Stimulated activated CD8-positive, alpha-beta memory T cell treated with anti-CD3 and anti-CD28 coated beads, Interleukin-15, amount 100 ng/mL, for 24 hours (primary cell): ENCODE data around the gene CDIPT.
"Not testable (repeated sequence)": the region's sequence is repeated elsewhere in the genome, so short reads cannot be mapped to it uniquely, and the experiment has no call there.

Experiments
- DNase-seq: peaks from one replicate; pipeline ENCODE4 v3.0.0-alpha.2; 2020; ENCODE audit warnings: low read depth

The CDIPT gene

DNA sequence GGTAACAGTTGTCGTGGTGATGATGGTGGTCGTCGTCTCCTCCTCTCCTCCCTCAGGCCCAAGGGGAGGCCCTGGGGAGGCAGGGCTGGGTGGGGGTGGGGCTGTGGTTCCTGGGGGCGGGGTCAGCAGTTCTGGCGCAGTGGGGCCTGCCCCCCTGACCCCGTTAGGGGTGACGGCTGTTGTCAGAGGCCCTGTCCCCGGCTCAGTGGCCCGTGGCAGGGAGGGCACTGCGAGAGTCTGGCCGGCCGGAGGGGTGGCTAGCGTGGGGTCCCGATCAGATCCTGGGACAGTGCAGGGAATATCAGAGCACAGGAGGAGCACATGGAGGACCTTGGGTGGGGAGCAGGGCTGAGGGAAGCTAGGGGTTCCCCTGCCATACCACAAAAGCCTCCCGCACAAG is 33.8 kb upstream of the CDIPT start:
- DNase-seq, result no peak

DNA sequence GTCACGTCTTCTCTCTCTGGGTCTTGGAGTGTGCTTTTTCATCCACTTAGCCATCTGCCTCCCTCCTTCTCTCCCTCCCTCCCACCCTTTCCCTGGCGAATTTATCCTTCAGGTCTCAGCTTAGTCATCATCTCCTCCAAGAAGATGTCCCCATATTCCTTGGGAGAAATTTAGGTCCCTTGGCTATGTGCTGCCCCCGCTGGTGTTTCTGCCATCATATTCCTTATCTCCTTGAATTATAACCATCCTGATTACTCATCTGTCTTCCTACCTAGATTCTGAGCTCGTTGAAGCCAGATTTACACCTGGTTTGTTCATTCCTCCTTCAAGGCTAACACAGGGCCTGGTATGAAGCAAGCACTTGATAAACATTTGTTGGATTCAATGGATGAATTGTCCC is 31.3 kb upstream of the CDIPT start:
- no peak for DNase-seq

DNA sequence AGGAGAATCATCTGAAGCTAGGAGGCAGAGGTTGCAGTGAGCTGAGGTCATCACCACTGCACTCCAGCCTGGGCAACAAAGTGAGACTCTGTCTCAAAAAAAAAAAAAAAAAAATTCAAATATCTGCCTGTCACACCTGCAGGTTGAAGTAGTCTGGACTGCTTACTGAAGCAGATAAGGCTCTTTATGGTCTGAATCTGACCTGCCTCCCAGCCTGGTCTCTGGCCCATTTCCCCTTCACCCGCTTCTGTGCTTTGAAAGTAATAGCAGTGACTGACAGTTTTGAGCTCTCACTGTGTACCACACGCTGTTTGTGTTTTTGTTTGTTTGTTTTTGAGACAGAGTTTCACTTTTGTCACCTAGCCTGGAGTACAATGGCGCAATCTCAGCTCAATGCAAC is 30.5 kb upstream of the CDIPT start:
- DNase-seq, result no peak

DNA sequence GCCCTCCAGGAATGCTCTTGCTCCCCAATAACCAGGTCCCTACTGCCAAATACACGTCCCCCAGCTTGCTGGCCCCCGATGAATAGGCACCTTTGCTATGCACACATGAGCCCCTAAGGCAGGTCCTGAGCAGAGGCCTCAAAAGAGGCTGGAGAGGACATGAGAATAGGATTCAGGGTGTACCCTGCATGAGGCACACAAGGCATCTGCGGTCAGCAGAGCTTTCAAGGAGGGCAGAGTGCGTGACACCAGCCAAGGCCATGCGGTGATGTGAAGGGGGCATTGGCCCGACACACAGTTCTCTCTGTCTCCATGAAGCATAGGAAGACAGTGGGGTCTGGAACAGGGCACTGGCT is 29.4 kb upstream of the CDIPT start:
- no peak for DNase-seq

DNA sequence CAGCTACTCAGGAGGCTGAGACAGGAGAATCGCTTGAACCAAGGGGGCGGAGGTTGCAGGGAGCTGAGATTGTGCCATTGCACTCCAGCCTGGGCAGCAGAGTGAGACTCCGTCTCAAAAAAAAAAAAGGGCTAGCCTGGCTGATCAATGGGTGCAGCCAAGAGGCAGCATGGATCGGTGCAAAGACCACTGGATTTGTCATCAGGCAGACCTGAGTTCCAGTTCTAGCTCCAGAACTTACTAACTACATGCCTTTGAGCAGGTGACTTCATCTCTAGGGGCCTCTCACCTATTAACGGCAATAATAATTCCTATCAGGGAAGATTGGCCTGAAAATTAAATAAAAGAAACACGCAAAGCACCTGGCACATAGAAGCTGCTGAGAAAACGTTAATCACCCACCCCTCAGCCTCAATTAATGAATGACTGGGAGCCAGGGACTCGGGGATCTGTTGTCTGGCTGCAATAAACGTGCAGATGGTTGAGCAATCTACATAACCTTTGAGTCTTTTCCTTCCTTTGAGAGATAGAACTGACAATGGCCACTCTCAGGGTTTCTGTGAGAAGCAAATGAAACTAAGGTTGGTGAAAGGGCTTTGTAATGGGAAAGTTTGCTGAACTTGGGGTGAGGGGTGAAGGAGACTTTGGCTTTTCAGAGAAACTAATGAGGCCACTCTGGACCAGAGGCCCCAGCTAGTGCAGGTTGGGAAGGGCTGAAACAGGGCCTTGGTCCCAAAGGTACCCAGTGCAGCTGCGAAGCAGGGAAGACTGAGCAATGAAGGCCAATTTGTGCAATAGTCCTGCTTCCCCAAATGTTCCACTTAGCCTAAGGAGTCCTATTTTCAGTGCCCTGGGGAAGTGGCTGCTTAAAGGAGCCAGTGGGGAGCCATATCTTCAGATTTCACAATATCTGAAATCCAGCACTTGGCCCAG is 28.8 kb upstream of the CDIPT start:
- no peak for DNase-seq

DNA sequence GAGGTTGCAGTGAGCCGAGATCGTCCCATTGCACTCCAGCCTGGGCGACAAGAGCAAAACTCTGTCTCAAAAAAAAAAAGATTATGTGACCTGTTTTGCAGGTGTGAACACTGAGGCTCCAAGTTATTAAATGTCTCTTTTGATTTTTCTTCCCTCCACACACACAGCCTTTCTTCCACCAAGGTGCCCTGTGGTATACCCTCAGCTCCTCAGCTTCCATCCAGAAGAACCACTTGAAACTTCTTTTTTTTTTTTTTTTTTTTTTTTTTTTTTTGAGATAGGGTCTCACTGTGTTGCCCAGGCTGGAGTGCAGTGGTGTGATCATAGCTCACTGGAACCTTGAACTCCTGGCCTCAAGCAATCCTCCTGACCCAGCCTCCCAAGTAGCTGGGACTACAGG is 26.3 kb upstream of the CDIPT start:
- DNase-seq, result not testable (repeated sequence)

DNA sequence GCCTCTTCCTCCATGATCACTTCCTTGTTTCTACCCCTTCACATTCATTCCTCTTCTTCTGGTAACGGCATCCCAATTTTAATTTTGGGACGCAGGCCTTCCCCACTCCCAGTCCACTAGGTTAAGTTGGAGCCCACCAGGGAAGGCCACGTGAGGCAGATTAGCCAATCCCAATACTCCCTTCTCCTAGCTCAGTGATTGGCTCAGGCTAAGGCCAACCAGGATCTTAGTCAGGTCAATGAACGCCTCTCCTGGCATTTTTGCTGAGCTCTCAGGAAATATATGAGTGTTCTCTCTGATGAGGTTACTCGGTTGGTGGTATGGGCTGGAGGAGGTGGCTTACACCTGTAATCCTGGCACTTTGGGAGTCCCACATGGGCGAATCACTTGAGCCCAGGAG is 21.0 kb upstream of the CDIPT start:
- no peak for DNase-seq

DNA sequence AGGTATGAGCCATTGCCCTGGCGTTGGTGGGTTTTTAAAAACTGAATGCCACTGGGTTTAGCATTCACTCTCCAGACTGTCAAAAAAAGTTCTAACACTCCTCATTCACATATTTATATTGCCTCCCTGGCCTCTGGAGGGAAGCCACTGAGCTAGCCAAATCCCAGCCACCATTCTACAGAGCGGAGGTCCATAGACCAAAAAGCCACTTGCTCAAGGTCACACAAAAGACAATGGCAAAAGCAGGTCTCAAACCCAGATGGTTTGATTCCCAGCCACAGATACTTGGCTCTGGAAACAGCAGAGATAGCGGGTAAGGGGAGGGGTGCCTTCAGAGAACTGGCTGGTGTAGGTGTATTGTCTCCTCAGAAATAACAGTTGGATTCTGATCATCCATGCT is 18.0 kb upstream of the CDIPT start:
- DNase-seq, result no peak

DNA sequence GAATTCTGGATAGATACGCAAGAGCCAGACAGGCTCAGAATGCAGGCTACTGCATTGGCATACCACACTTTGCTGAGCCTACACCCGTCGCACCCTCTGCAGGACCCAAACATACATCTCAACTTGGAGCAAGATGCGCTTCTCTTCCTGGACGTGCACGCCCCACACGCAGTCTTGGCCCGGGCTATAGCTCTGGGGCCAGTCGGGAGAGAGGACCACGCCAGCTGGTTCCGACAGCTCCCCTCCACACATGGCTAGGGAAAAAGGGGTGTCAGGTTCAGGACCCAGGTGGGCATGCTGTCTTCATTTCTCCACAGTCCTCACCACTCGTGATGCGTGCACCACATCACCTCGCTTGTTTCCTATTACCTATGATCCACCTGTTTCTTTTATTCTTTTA is 15.1 kb upstream of the CDIPT start:
- no peak for DNase-seq

DNA sequence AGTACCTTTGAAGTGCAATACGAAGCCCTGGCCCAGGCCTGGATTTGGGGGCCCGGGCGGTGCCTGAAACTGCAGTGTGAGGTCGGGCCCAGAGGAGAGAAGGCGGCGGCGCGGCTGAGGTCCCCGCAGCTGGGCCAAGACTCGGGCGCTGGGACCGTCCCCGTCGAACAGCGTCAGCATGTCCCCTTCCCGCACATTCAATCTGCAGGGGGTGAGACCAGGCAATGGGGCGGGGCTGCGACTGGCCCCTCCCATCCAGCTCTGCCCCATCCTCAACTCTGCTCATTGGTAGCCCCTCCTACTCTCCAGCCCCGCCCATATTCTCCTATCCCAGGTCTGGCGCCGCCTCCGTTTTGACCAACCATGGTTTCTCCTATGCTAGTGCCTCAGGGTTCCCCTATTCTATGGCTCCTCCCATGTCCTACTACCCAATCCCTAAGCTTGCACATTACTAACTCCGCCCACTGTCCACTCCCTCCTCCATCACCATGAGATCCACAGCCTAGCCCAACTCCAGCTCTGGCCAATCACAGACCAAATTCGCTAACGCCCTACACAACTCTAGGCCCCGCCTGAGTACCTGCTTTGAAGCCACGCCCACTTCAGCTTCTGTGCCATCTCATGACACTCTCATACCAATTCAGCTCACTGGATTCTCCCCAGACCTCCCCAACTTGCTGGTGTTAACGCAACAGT is 14.4 kb upstream of the CDIPT start:
- no peak for DNase-seq

DNA sequence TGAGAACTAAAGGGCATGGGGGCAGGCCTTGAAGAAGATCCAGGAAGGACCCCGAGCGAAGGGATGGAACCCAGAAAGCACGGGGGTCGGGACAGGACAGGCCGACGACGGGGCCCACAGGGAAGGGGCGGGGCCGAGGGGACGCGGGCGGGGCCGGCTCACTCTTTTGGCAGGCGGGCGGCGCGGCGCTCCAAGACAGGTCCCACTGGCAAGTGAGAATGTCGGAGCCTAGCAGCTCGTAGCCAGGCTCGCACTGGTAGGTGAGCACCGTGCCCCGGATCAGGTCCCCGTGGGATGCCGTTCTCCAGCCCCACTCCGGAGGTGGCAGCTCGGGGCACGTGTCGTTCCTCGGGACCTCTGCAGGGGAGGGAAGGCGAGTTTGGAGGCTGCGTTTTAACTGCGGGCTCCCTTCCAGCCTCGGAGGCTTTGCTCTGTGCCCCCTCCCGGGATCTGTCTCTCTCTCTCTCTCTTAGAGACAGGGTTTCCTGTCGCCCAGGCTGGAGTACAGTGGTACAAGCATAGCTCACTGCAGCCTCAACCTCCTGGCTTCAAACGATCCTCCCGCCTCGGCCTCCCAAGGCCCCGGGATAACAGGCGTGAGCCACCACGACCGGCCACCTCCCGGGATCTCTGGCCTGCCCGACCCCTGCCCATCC is 13.7 kb upstream of the CDIPT start:
- DNase-seq, result no peak

DNA sequence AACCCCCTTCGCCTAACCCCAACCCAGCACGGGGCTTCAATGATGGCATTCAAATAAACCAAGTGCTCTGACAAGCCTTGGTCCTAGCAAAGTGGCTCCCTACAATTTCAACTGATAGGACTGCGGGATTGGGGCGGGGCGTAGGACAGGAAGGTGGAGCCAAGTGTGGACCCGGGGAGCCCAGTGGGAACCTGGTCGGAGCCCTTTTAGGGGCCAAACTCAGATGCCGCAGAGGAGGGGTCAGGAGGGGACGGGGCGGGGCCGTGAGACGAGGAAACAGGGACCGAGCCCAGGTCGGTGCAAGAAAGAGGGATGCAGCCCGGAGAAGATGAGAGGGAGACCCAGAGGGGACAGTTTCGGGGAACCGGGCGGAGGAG is 13.2 kb upstream of the CDIPT start:
- no peak for DNase-seq

DNA sequence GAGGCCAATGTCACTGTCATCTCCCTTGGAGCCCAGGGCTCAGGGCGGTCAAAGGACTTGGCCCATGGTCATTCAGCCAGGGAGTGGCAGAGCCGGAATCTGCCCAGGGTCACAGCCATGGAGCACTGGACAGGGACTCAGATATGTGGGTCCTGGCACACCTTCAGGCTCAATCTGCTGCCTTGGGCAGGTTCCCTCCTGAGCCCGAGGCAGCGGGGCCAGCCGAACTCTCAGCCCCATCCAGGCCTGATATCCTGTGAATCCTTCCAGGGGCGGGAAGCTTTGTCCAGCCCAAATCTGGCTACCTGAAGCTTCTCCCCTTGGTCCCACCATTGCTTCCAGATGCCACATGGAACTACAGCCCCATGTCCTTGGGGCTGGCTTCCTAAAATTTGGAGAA is 12.2 kb upstream of the CDIPT start:
- DNase-seq, result no peak

DNA sequence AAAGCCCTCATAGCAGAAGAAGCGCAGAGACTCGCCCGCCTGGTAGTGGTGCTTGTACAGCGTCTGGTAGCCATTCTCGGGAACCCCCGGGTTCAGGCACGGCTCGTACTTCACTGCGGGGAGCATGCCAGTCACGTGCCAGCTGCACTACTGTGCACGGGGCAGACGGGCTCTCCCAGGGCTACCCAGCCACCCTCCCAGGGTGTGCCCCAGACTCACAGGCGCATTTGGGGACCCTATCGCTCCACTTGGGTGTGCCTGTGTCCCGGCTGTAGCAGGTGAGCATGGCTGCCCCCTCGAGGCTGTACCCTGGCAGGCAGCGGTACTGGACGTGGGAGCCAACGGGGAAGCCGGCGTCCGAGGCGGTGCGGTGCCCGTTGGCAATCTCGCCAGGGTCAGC is 10.3 kb upstream of the CDIPT start:
- no peak for DNase-seq

DNA sequence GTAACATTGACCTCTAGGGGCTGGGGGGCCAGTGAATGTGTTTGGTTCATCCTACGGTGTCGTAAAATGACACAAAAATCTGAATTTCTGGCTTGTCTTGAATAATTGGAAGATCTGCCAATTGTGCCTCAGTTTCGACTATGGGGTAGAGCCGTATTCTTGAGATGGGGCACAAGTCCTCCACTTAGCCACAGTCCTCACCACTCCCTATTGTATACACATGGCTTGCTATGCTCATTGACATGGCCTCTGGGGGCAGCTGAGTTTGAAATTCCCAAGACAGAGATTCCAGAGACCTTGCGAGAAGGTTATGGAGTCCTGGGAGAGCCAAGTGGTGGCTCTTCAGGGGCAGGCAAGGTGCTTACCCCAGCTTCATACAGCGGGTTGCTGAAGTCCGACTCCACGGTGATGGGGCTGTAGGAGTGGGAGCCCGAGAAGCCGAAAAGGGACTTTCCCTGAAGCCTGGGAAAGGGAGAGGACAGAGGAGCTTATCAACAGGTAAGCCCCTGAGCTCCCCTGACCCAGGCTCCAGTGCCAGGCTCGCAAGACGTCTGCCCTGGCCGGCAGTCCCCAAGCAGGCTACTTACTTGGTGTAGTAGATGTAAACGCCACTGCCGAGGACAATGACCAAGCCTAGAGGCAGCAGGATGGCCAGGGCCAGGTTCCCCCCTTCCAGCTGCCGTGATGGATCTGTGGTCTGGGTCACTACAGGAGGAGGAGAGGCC is 9.0 kb upstream of the CDIPT start:
- DNase-seq, result no peak

DNA sequence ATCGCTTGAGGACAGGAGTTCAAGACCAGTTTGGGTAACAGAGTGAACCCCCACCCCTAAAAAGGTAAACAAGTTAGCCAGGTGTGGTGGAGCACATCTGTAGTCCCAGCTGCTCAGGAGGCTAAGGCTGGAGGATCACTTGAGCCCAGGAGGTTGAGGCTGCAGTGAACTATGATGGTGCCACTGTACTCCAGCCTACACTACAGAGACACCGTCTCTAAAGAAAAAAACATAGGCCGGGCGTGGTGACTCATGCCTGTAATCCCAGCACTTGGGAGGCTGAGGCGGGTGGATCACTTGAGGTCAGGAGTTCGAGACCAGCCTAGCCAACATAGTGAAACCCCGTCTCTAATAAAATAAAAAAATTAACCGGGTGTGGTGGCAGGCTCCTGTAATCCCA is 6.0 kb upstream of the CDIPT start:
- DNase-seq, result not testable (repeated sequence)

DNA sequence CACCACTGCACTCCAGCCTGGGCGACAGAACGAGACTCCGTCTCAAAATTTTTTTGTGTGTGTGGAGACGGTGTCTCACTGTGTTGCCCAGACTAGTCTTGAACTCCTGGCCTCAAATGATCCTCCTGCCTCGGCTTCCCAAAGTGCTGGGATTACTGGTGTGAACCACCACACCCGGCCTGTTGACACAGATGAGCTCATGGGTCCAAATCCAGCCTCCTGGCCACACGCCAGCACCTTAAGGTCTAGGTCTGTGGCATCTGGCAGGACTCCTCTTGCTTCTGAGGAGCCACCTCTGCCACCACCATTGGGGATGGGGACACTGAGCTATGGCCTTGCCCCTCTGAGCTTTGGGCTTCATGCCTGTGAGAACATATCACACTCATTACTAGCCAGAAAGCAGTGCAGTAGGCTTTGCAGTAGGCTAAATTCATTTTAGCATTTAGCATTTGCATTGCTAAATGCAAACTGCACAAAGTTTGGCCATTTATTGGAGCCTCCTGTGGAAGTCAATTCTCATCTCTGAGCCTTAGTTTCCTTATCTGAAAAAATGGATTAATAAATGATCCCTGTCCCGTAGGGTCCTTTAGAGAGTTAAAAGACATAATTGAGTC is 5.5 kb upstream of the CDIPT start:
- DNase-seq, result no peak

DNA sequence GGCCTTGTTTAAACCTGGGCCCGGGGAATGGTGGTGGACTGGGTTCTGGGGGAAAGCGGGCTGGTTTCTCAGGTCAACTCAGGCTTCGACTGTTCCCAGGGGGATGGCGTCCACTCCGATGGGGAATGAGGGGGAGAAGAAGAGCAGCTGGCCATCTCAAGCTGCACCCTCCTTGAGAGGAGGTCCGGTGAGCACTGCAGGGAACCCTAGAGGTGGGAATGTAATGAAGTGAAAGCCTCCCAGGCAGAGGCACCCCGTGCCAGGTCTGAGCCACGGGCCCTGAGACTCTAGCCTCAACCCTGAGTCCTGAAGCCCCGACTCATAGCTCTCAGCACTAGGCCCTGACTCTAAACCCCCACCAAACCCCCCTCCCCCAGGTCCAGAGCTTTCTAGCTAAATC is 1.2 kb upstream of the CDIPT start:
- DNase-seq, result no peak

DNA sequence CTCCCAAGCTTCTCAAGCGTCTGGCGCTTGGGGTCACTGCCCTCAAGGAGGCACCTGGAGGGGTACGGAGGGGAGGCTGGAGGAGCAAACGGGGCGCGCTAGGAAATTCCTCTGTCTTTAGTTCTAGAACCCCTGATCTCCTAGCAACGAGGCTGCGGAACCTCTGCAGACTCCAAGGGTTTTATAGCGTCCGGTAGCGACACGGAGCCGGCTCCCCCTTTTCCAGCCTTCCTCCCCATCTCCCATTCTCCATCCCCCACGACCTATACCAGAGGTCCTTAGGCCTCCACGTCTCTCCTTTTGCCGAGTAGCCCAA is 601 bp upstream of the CDIPT start:
- DNase-seq, result no peak

DNA sequence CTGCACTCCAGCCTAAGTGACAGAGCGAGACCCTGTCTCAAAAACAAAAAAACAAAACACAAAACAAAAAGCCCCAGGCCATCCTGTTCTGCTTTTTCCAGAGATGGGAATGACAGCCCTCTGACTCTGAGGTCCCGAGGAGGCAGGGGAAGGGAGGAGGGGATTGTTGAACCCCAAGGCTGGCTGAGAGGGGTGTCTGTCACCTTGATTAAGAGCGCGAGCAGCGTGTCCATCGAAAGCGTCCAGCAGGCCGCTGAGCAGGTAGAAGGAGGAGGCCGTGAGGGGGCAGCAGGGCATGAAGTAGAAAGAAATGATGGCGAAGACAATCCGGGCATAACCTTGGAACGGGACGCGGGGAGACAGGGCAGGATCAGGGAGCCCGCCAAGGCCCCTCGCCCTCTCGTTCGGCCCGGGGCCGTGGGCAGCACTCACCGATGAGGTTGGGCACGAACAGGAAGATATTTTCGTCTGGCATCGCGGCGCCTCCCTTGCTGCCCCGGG is 593 bp downstream of the CDIPT start:
- DNase-seq, result no peak

DNA sequence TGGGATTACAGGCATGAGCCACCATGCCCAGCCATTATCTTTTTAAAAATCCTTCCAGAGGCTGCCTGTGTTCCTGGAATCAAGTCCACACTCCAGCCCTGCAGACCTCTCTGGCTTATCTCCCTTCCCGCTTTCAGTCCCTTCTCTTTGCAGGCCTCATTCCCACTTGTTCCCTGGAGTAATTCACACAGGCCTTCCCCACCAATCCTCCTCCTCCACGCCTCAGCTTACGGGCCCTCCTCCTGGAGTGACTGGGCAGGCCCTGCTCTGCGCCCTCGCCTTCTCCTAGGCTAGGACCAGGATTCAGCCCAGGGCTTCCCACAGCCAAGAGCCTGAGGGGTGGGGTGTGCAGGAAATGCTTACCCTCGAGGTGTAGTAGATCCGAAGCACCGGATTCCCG is 2.8 kb downstream of the CDIPT start:
- DNase-seq, result no peak

DNA sequence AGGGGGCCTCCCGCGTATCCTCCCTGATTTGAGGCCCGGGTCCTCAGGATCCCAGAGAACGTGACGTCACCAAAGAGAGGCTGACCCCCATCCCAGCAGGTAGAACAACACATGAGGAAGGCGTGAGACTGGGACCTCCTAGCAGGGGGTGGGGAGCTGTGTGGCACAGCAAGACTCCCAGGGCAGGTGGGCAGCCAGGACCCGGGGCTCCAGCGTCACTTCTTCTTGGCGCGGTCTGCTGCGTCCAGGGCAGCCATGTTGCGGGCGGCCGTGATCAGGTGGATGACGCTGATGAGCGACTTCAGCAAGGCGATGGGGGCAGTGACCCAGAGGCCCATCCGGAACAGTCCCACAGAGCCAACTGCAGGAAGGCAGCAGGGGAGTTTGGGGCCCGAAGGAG is 4.1 kb downstream of the CDIPT start:
- DNase-seq, result no peak
